IPS-15b (cell line): ENCODE data around the gene CCDC71.

Experiments
- H3K27me3 ChIP-seq: one replicate; pipeline ENCODE4 v1.6.1; 2013; ENCODE audit warnings: low read length; ENCODE audit not compliant: control insufficient read depth, insufficient read depth
- H3K36me3 ChIP-seq: one replicate; pipeline ENCODE4 v1.6.1; 2013; ENCODE audit warnings: low read length; ENCODE audit not compliant: control insufficient read depth, insufficient read depth
- H3K4me1 ChIP-seq: one replicate; pipeline ENCODE4 v1.6.1; 2013; ENCODE audit warnings: mild to moderate bottlenecking, low read length; ENCODE audit not compliant: control insufficient read depth, insufficient read depth
- H3K4me3 ChIP-seq: one replicate; pipeline ENCODE4 v1.5.1; 2013; ENCODE audit warnings: low read depth, low read length
- H3K9ac ChIP-seq: one replicate; pipeline ENCODE4 v1.6.1; 2013; ENCODE audit warnings: low read depth, mild to moderate bottlenecking, low read length
- H3K9me3 ChIP-seq: one replicate; pipeline ENCODE4 v1.6.1; 2013; ENCODE audit warnings: mild to moderate bottlenecking, low read length; ENCODE audit not compliant: control insufficient read depth, insufficient read depth

Gene CCDC71

DNA sequence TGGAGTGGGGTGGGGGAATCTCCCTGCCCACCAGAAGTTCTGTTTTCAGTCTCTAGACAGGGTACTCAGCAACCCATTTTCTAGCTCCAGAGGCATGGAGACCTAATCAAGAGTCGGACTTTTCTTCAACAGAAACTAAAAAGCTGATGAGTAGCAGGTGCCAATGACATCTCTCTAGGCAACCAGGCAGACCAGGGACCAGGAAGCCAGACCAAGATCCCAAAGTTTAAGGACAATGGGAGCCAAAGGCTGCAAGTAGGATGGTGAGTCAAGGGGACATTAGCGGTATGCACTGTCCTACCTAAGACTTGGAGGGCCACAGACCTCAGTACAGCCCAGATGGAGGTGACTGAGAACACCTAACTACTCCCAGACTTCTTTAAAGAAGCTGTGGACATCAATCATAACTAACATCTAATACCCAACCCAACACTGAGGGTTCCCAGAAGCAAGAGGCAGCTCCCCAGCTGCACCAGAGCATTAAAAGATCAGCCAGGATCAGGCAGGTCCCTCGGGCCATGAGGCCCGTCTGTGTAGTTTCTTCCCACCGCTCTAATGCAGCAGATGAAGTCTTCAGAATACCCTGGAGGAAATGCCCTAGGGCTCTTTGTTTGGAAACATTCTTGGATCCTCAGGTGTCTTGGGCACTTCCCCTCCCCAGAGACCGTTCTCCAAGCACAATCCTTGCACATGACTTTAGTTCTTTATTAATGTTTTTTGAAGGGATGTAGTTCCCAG is 979 bp downstream of the CCDC71 start:
- H3K36me3 ChIP-seq, result peaks cover 21% of the 10 kb centered on the region
- H3K4me3 ChIP-seq, result peak overlapping the region; percentile 94
- H3K27me3 ChIP-seq, result no peaks in the 10 kb centered on the region
- peaks cover 5% of the 10 kb centered on the region for H3K4me1 ChIP-seq
- H3K9me3 ChIP-seq, result no peaks in the 10 kb centered on the region
- H3K9ac ChIP-seq, result peak overlapping the region; percentile 76

GRCh38 chr3:49163609-49164008 is 2.5 kb downstream of the CCDC71 start:
- no peak overlapping the region for H3K4me3 ChIP-seq
- peaks cover 5% of the 10 kb centered on the region for H3K4me1 ChIP-seq
- no peaks in the 10 kb centered on the region for H3K9me3 ChIP-seq
- peaks cover 21% of the 10 kb centered on the region for H3K36me3 ChIP-seq
- no peak overlapping the region for H3K9ac ChIP-seq
- no peaks in the 10 kb centered on the region for H3K27me3 ChIP-seq

GRCh38 chr3:49162751-49163419 is 3.2 kb downstream of the CCDC71 start:
- H3K9ac ChIP-seq, result no peak overlapping the region
- no peaks in the 10 kb centered on the region for H3K9me3 ChIP-seq
- H3K36me3 ChIP-seq, result peaks cover 21% of the 10 kb centered on the region
- H3K4me3 ChIP-seq, result no peak overlapping the region
- peaks cover 5% of the 10 kb centered on the region for H3K4me1 ChIP-seq
- no peaks in the 10 kb centered on the region for H3K27me3 ChIP-seq

DNA sequence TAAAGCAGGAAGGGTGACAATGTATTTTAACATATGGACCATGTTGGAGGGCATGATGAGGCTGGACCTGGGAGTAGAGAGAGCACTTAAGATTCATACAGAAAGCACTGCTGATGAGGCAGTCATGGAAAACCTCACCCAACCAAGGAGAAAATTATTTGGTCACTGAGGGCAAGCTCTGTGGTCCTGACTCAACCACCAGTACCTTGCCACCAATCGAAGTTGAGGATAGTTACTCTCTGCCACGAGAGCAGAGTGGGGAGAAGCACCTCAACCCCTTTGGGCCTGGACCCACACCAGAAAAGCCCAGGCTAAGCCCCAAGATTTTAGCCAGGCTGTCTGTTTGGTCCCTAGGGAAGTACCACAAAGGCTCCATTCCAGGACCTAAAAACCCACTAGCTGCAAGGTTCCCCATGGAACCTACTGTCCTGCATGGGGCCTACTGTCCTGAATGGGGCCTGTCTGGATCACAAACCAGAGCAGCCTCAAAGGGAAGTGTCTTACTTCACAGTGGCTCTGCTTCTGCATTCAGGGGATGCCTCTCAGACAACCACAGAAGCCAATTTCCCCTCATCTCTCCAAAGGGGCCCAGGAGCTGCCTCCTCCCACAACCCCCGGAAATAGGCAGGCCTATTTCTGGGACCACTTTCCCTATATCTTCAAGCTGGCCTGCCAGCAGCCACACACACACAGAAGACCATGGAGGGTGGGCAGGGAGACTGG is 4.2 kb downstream of the CCDC71 start:
- Histone ChIP-seq H3K36me3 (peaks cover 21% of the 10 kb centered on the region), H3K9me3 (no peaks in the 10 kb centered on the region), H3K27me3 (no peaks in the 10 kb centered on the region), H3K4me3 (no peak overlapping the region), H3K9ac (no peak overlapping the region), H3K4me1 (peaks cover 5% of the 10 kb centered on the region)

DNA sequence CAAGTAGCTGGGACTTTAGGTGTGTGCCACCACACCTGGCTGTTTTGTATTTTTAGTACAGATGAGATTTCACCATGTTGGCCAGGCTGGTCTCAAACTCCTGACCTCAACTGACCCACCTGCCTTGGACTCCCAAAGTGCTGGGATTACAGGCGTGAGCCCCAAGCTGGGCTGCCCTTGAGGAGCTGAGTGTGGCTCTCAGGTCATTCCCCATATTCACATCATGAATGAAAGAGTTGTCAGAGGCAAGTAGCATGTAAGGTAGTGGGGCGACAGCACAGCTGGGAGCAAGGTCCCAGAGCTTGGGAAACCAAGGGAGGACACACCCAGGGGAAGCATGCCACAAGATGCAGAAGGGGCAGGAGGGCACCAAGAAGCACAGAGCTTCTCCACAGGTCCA is 4.9 kb downstream of the CCDC71 start:
- no peak overlapping the region for H3K4me3 ChIP-seq
- H3K9ac ChIP-seq, result no peak overlapping the region
- peaks cover 21% of the 10 kb centered on the region for H3K36me3 ChIP-seq
- no peaks in the 10 kb centered on the region for H3K27me3 ChIP-seq
- H3K9me3 ChIP-seq, result no peaks in the 10 kb centered on the region
- peaks cover 4% of the 10 kb centered on the region for H3K4me1 ChIP-seq

DNA sequence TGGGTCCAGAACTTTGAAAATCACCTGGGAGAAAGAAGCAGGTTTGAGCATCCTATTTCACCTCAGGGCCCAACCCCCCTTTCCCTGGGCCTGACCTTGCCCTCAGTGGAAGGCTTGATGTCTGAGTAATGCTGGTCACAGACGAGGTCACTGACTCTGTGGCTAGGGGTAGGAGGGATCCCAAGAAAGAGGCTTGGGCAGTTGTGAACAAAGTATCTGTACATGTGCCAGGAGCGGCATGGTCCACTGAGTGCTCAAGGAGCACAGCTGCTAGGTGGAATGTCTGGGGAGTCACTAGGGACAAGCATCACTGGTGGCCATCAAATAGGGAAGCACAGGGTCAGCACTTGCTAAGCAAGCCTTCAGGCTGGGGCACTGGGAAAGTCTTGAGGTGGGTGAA is 7.3 kb downstream of the CCDC71 start:
- H3K9ac ChIP-seq, result no peak overlapping the region
- H3K4me1 ChIP-seq, result no peaks in the 10 kb centered on the region
- no peaks in the 10 kb centered on the region for H3K9me3 ChIP-seq
- H3K27me3 ChIP-seq, result no peaks in the 10 kb centered on the region
- H3K36me3 ChIP-seq, result peaks cover 17% of the 10 kb centered on the region
- no peak overlapping the region for H3K4me3 ChIP-seq

GRCh38 chr3:49158103-49158709 is 7.9 kb downstream of the CCDC71 start:
- Histone ChIP-seq H3K27me3 (no peaks in the 10 kb centered on the region), H3K36me3 (peaks cover 11% of the 10 kb centered on the region), H3K4me3 (no peak overlapping the region), H3K9me3 (no peaks in the 10 kb centered on the region), H3K4me1 (no peaks in the 10 kb centered on the region), H3K9ac (no peak overlapping the region)

- H3K9ac ChIP-seq, result no peak overlapping the region
- H3K9me3 ChIP-seq, result no peaks in the 10 kb centered on the region
- no peaks in the 10 kb centered on the region for H3K4me1 ChIP-seq
- H3K27me3 ChIP-seq, result no peaks in the 10 kb centered on the region
- H3K4me3 ChIP-seq, result no peak overlapping the region
- H3K36me3 ChIP-seq, result peaks cover 4% of the 10 kb centered on the region
Measured at GRCh38 chr3:49157289-49157688, 8.8 kb downstream of the CCDC71 start.

- no peaks in the 10 kb centered on the region for H3K27me3 ChIP-seq
- no peak overlapping the region for H3K9ac ChIP-seq
- no peaks in the 10 kb centered on the region for H3K4me1 ChIP-seq
Measured at GRCh38 chr3:49153349-49153912, 12.7 kb downstream of the CCDC71 start.

GRCh38 chr3:49151610-49152009 is 14.5 kb downstream of the CCDC71 start:
- no peaks in the 10 kb centered on the region for H3K27me3 ChIP-seq
- H3K36me3 ChIP-seq, result no peaks in the 10 kb centered on the region
- H3K4me1 ChIP-seq, result no peaks in the 10 kb centered on the region
- no peak overlapping the region for H3K4me3 ChIP-seq
- no peaks in the 10 kb centered on the region for H3K9me3 ChIP-seq
- no peak overlapping the region for H3K9ac ChIP-seq

More at GRCh38 chr3:49153349-49153912, 12.7 kb downstream of the CCDC71 start:
- Histone ChIP-seq H3K9me3 (no peaks in the 10 kb centered on the region), H3K36me3 (no peaks in the 10 kb centered on the region), H3K4me3 (no peak overlapping the region)

- no peaks in the 10 kb centered on the region for H3K27me3 ChIP-seq
- no peak overlapping the region for H3K4me3 ChIP-seq
- no peaks in the 10 kb centered on the region for H3K36me3 ChIP-seq
- H3K9me3 ChIP-seq, result no peaks in the 10 kb centered on the region
- H3K9ac ChIP-seq, result no peak overlapping the region
- H3K4me1 ChIP-seq, result no peaks in the 10 kb centered on the region
Measured at GRCh38 chr3:49148159-49148558, 18.0 kb downstream of the CCDC71 start.
